NT2/D1 (cell line): Measurements from ENCODE around the gene PPARA.

Experiments
- DNase-seq: peaks from one replicate; pipeline ENCODE4 v3.0.0-alpha.2; 2011; ENCODE audit warnings: low read depth, low spot score
- H3K27me3 ChIP-seq: 2 replicates; pipeline ENCODE4 v1.6.0; 2011; ENCODE audit warnings: mild to moderate bottlenecking; ENCODE audit not compliant: insufficient read length, insufficient read depth
- H3K36me3 ChIP-seq: 2 replicates; pipeline ENCODE4 v1.6.1; 2011; ENCODE audit warnings: mild to moderate bottlenecking, low read length, mixed read lengths; ENCODE audit not compliant: insufficient read depth, insufficient read length
- H3K4me1 ChIP-seq: 2 replicates; pipeline ENCODE4 v1.5.1; 2011; ENCODE audit not compliant: insufficient read depth, insufficient read length
- H3K4me3 ChIP-seq: 2 replicates; pipeline ENCODE4 v1.5.1; 2011; ENCODE audit warnings: low read depth; ENCODE audit not compliant: insufficient read length
- H3K9ac ChIP-seq: 2 replicates; pipeline ENCODE4 v1.6.0; 2011; ENCODE audit warnings: low read depth; ENCODE audit not compliant: insufficient read length
- H3K9me3 ChIP-seq: 2 replicates; pipeline ENCODE4 v1.5.1; 2011; ENCODE audit warnings: mild to moderate bottlenecking, low read length; ENCODE audit not compliant: insufficient read depth
- SUZ12 ChIP-seq: IDR thresholded peaks from 2 replicates; pipeline ENCODE4 v1.6.1; 2011; ENCODE audit not compliant: insufficient read length, insufficient read depth; ENCODE audit errors: extremely low read depth
- YY1 ChIP-seq: IDR thresholded peaks from 2 replicates; pipeline ENCODE4 v1.6.1; 2011; ENCODE audit not compliant: insufficient read length, insufficient read depth
- ZNF274 ChIP-seq: IDR thresholded peaks from 2 replicates; pipeline ENCODE4 v1.6.1; 2011; ENCODE audit warnings: mild to moderate bottlenecking, low read depth, low read length

PPARA gene

DNA sequence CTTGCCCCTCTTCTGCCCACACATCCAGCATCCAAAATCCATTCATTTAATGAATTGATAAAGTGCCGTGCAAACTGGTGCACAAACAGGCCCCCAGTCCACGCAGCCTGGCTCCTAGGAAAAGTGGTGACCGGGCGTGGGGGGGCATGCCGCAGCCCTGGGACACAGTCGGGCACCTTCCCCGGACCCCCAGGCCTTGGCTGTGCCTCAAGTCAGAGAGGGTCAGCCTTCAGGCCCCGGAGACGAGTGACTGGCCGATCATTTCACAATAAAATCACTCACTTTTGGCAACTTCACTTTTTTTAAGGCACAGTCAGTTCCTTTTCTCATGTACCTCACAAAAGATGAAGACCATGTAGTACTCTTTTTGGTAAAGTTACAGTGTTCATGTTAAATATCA is 91.8 kb downstream of the PPARA start:
- no peak for TF ChIP-seq ZNF274
- no peak for TF ChIP-seq YY1
- TF ChIP-seq SUZ12: no peak
- peaks cover 16% of the 10 kb centered on the region; the same call in 1 of the 2 replicates for H3K9me3 ChIP-seq
- no peak overlapping the region for H3K9ac ChIP-seq
- H3K4me3 ChIP-seq: no peak overlapping the region
- peaks cover 17% of the 10 kb centered on the region for H3K36me3 ChIP-seq
- H3K4me1 ChIP-seq: no peaks in the 10 kb centered on the region
- DNase-seq: no peak
- H3K27me3 ChIP-seq: no peaks in the 10 kb centered on the region

DNA sequence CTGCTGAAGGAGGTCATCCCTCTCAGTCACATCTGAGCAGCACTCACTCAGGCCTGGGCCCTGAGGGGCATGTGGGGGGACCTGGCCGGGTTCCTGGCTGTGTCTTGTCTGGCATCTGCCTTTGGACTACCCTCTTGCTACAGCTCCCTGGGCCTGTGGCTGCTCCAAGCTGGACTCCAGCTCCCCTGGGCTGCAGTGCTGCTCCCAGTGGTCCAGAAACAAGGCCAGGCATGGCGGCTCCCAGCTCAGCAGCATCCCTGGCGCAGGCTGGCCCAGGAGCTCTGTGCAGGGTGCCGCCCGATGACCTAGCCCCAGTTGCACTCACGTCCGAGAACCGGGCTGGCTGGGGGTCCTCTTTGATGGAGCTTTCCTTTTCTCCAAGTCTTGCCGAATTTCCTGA is 94.4 kb downstream of the PPARA start:
- no peak for DNase-seq
- Histone ChIP-seq H3K36me3 (peaks cover 29% of the 10 kb centered on the region), H3K4me3 (no peak overlapping the region), H3K9me3 (no peaks in the 10 kb centered on the region), H3K27me3 (no peaks in the 10 kb centered on the region), H3K4me1 (no peaks in the 10 kb centered on the region), H3K9ac (no peak overlapping the region)
- no peak for TF ChIP-seq ZNF274
- TF ChIP-seq SUZ12: no peak
- TF ChIP-seq YY1: no peak

GRCh38 chr22:46245511-46245910 is 95.2 kb downstream of the PPARA start:
- Histone ChIP-seq H3K27me3 (no peaks in the 10 kb centered on the region), H3K4me3 (no peak overlapping the region), H3K4me1 (peaks cover 1% of the 10 kb centered on the region), H3K9me3 (no peaks in the 10 kb centered on the region), H3K9ac (no peak overlapping the region), H3K36me3 (peaks cover 29% of the 10 kb centered on the region)
- TF ChIP-seq SUZ12 (no peak), YY1 (no peak), ZNF274 (no peak)
- no peak for DNase-seq

GRCh38 chr22:46246178-46246577 is 95.9 kb downstream of the PPARA start:
- Histone ChIP-seq H3K9ac (no peak overlapping the region), H3K27me3 (peaks cover 4% of the 10 kb centered on the region), H3K4me1 (peaks cover 4% of the 10 kb centered on the region), H3K9me3 (no peaks in the 10 kb centered on the region), H3K36me3 (peaks cover 29% of the 10 kb centered on the region), H3K4me3 (no peak overlapping the region)
- DNase-seq: no peak
- no peak for TF ChIP-seq SUZ12
- TF ChIP-seq YY1: no peak
- TF ChIP-seq ZNF274: no peak

- H3K9me3 ChIP-seq: no peaks in the 10 kb centered on the region
- DNase-seq: no peak
- TF ChIP-seq SUZ12: no peak
- TF ChIP-seq YY1: no peak
- no peak for TF ChIP-seq ZNF274
- H3K36me3 ChIP-seq: peaks cover 29% of the 10 kb centered on the region
- peaks cover 4% of the 10 kb centered on the region for H3K4me1 ChIP-seq
- H3K9ac ChIP-seq: no peak overlapping the region
- no peak overlapping the region for H3K4me3 ChIP-seq
- peaks cover 4% of the 10 kb centered on the region for H3K27me3 ChIP-seq
These were observed 97.2 kb downstream of the PPARA start for GRCh38 chr22:46247443-46247975.

- Histone ChIP-seq H3K27me3 (peaks cover 4% of the 10 kb centered on the region), H3K4me3 (peak within 1 kb of the TSS; percentile 74), H3K9me3 (no peaks in the 10 kb centered on the region), H3K9ac (peak within 1 kb of the TSS; percentile 88), H3K36me3 (peaks cover 21% of the 10 kb centered on the region), H3K4me1 (peaks cover 4% of the 10 kb centered on the region)
- peak; percentile 49 for DNase-seq
- TF ChIP-seq YY1 (no peak), SUZ12 (no peak), ZNF274 (no peak)
These were observed 99.9 kb downstream of the PPARA start, which contains the start of gene CDPF1 for GRCh38 chr22:46250035-46250782. Gene CDPF1, minus strand, starts transcription at chr22:46250293. Its CDS starts 2,009 bp downstream, at chr22:46248284.

GRCh38 chr22:46250783-46251125 is 100.4 kb downstream of the PPARA start:
- H3K9me3 ChIP-seq: no peaks in the 10 kb centered on the region
- peaks cover 21% of the 10 kb centered on the region for H3K36me3 ChIP-seq
- peak overlapping the region; percentile 74 for H3K4me3 ChIP-seq
- DNase-seq: no peak
- peaks cover 4% of the 10 kb centered on the region for H3K4me1 ChIP-seq
- no peak for TF ChIP-seq SUZ12
- peak overlapping the region; percentile 88 for H3K9ac ChIP-seq
- H3K27me3 ChIP-seq: peaks cover 4% of the 10 kb centered on the region

GRCh38 chr22:46251266-46251665 is 100.9 kb downstream of the PPARA start:
- peaks cover 4% of the 10 kb centered on the region for H3K27me3 ChIP-seq
- no peak for TF ChIP-seq SUZ12
- TF ChIP-seq YY1: no peak
- TF ChIP-seq ZNF274: no peak
- DNase-seq: no peak
- no peak overlapping the region for H3K9ac ChIP-seq
- H3K36me3 ChIP-seq: peaks cover 19% of the 10 kb centered on the region
- H3K9me3 ChIP-seq: no peaks in the 10 kb centered on the region
- H3K4me1 ChIP-seq: peaks cover 4% of the 10 kb centered on the region
- no peak overlapping the region for H3K4me3 ChIP-seq
